HepG2 (cell line): ENCODE results near the gene MYO1B.

Experiments
- POLR2A ChIP-seq, 2 experiments: IDR thresholded peaks; 2 replicates each; pipeline ENCODE4 v1.6.1; 2011; ENCODE audit warnings: low read depth in 2 of 2, low read length in 2 of 2, mild to moderate bottlenecking in 1 of 2, moderate library complexity in 1 of 2; ENCODE audit not compliant: insufficient read depth in 1 of 2
- RFX1 ChIP-seq: fragments of 450-650 bp; IDR thresholded peaks from 2 replicates; pipeline ENCODE4 v1.6.1; 2017
- ZNF232 ChIP-seq: sonication (generic); formaldehyde crosslinking; IDR thresholded peaks from 2 replicates; pipeline ENCODE4 v1.4.0; 2020; ENCODE audit warnings: missing genetic modification reagents, borderline replicate concordance
- ZNF616 ChIP-seq: sonication (generic); formaldehyde crosslinking; IDR thresholded peaks from 2 replicates; pipeline ENCODE4 v1.5.0; 2020; ENCODE audit warnings: low read depth, mild to moderate bottlenecking, missing genetic modification reagents
- TF ChIP-seq, protein P1 (sequence below): sonication (generic); formaldehyde crosslinking; IDR thresholded peaks from 2 replicates; pipeline ENCODE4 v1.8.1; 2023; ENCODE audit warnings: missing genetic modification reagents, inconsistent platforms, borderline replicate concordance

DNA sequence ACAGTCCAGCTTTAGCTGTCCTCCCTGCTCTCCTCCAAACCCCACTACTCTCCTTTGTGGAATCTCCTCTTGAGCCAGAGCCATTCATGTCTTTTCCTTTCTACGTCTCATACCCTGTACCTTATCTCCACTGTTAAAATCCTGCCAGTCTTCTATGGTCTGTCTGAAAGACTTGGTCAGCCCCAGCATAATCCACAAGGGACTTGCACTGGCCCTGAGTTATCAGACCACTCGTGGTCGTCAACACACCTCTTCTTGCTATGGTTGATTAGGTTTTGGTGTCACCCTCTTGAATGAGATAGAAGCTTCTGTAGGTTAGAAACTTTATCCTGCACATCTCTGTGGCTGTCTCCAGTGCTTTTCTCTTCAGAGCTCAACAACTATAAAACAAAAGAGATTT lies 56.8 kb downstream of the MYO1B start:
- TF ChIP-seq POLR2A (IDR thresholded peaks at IDR 0.05; ENCODE audit: insufficient read depth in 1 of 2, low read depth in 2 of 2, low read length in 2 of 2) (no peak), RFX1 (no peak), ZNF232 (CRISPR knock-in tag) (no peak), ZNF616 (CRISPR knock-in tag) (no peak)
- TF ChIP-seq, protein P1, sequence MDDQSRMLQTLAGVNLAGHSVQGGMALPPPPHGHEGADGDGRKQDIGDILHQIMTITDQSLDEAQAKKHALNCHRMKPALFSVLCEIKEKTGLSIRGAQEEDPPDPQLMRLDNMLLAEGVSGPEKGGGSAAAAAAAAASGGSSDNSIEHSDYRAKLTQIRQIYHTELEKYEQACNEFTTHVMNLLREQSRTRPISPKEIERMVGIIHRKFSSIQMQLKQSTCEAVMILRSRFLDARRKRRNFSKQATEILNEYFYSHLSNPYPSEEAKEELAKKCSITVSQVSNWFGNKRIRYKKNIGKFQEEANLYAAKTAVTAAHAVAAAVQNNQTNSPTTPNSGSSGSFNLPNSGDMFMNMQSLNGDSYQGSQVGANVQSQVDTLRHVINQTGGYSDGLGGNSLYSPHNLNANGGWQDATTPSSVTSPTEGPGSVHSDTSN (CRISPR knock-in tag), result no peak
